ENCODE measurements around the gene DYRK1B.
"Not testable (repeated sequence)": the region's sequence is repeated elsewhere in the genome, so short reads cannot be mapped to it uniquely, and the experiment has no call there.

DYRK1B gene

DNA sequence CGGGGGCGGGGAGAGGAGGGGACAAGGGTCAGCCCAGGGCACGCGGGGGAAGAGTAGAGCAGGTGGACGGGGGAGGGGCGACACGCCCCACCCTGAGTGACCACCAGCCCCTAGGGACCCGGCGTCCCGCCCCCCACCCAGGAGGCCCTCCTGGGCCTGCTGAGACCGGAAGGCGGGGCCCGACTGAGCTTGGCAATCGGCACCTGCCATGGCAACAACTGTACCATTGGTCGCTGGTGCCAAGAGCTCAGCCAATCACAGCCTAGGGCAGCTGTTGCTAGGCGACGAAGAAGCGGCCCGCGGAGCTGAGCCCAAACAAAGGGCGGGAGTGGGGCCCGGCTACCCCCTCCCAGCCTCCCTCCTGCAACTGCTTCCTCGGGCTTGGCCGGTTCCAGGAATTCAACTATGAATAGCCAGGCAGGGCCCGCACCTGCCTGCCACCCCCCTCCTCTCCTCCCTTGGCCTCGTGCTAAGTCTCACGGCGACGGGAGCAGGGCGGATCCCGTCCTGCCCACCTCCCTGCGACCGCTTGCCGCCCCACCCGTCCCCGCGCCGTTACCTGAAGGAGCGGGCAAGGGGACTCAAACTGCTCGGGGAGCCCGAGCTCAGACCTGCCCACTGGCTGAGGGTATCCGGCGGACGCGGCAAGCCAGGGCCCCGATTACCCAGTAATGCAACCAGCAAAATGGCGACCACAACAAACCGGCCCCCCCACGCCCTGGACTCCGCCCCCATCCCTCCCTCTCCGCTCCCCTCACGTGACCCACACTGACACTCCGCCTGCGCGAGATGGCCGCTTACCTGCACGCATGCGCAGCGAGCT lies at the start of gene DYRK1B:
Gene DYRK1B (minus strand): TSS at position 699 of the 823 bp plus-strand sequence. CDS start 2,295 bp downstream, outside the sequence.
- no peaks in the 10 kb centered on the region for H3K27me3 ChIP-seq (ENCODE audit: control insufficient read depth, insufficient read depth, low read length)
- H3K27ac ChIP-seq, result peak within 1 kb of the TSS; percentile 97
- no peaks in the 10 kb centered on the region for H3K36me3 ChIP-seq (ENCODE audit: control insufficient read depth, insufficient read depth, low read length)
- peak within 1 kb of the TSS; percentile 99 for H3K4me3 ChIP-seq (ENCODE audit: low read depth, low read length)
- H3K9me3 ChIP-seq (ENCODE audit: control insufficient read depth, low read length), result no peaks in the 10 kb centered on the region
- H3K4me2 ChIP-seq (ENCODE audit: low read length), result peak within 1 kb of the TSS; percentile 97
- peaks cover 11% of the 10 kb centered on the region for H3K4me1 ChIP-seq
- TF ChIP-seq, protein P1, sequence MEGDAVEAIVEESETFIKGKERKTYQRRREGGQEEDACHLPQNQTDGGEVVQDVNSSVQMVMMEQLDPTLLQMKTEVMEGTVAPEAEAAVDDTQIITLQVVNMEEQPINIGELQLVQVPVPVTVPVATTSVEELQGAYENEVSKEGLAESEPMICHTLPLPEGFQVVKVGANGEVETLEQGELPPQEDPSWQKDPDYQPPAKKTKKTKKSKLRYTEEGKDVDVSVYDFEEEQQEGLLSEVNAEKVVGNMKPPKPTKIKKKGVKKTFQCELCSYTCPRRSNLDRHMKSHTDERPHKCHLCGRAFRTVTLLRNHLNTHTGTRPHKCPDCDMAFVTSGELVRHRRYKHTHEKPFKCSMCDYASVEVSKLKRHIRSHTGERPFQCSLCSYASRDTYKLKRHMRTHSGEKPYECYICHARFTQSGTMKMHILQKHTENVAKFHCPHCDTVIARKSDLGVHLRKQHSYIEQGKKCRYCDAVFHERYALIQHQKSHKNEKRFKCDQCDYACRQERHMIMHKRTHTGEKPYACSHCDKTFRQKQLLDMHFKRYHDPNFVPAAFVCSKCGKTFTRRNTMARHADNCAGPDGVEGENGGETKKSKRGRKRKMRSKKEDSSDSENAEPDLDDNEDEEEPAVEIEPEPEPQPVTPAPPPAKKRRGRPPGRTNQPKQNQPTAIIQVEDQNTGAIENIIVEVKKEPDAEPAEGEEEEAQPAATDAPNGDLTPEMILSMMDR (IDR thresholded peaks at IDR 0.05), result no peak
- peak within 1 kb of the TSS; percentile 90 for H3K9ac ChIP-seq
- peaks cover 22% of the 10 kb centered on the region for H3K79me2 ChIP-seq
- H2AFZ ChIP-seq, result peak within 1 kb of the TSS; percentile 89

DNA sequence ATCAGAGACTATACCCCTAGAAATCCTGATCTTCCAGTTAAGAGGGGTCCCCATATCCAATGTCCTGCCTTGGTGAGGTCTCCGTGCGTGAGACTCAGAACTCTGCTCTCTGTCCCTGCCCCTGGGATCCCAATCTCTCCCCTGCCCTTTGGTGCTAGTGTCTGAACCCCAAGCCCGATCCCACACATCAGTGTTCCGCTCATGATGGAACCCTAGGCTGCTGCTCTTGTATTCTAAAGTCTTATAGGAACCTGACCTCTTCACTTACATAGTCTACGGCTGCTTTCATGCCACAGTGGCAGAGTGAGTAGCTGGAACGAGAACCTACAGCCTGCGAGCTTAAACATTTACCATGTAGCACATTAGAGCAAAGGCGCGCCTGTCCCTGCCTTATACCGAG lies 48.7 kb upstream of the DYRK1B start:
- H3K4me1 ChIP-seq; H3K4me2 ChIP-seq (ENCODE audit: low read length); H3K79me2 ChIP-seq; H3K9me3 ChIP-seq (ENCODE audit: control insufficient read depth, low read length); H3K27me3 ChIP-seq (ENCODE audit: control insufficient read depth, insufficient read depth, low read length); H3K9ac ChIP-seq; H2AFZ ChIP-seq; H3K4me3 ChIP-seq (ENCODE audit: low read depth, low read length); H3K27ac ChIP-seq; H3K36me3 ChIP-seq (ENCODE audit: control insufficient read depth, insufficient read depth, low read length): not testable (repeated sequence)

DNA sequence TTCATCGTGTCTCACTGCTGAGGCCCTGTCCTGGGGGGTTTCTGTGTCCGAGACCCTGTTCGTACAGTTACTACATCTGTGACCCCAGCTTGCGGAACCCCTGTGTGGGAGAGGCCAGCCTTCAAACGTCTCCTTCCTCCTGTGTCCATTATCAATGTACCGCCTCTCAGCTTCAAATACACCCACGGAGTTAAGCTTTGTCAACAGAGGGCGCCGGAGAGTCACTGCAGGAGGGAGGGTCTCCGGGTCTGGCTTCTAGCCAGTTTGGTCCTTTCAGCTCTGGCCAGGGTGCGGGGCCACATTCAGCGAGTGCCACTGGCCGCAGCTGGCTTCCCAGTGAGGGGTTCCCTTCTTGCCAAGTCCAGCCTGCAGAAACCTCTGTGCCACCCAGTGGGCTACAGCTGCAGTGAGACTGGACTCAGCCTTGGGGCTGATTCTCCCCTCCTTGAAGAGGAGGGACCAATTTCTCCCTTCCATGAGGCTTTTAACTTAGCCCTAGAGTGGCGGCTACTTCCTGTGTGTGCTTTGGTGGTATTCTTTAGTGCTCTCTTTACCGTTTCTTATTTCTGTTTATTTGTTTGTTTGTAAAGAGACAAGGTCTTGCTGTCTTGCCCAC lies 47.6 kb upstream of the DYRK1B start:
- H3K4me2 ChIP-seq (ENCODE audit: low read length); H3K27ac ChIP-seq; H3K4me1 ChIP-seq; H3K4me3 ChIP-seq (ENCODE audit: low read depth, low read length); H3K9ac ChIP-seq; H2AFZ ChIP-seq; H3K79me2 ChIP-seq; H3K36me3 ChIP-seq (ENCODE audit: control insufficient read depth, insufficient read depth, low read length); H3K27me3 ChIP-seq (ENCODE audit: control insufficient read depth, insufficient read depth, low read length); H3K9me3 ChIP-seq (ENCODE audit: control insufficient read depth, low read length): not testable (repeated sequence)

DNA sequence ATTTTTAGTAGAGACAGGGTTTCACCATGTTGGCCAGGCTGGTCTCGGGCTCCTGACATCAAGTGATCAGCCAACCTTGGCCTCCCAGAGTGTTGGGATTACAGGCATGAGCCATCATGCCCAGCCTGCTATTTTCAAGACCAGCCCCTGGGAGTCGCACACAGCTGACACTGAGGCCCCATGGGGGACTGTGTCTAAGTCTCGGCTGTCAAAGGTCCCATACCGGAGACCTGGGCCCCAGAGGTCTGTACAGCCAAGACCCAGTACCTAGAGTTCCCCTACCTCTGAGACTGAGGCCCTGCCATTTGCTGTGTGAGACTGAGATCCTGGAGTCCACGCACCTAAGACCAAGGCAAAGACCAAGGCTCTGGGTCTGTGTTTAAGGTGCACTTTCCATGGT lies 46.3 kb upstream of the DYRK1B start:
- H3K4me2 ChIP-seq (ENCODE audit: low read length); H3K9ac ChIP-seq: not testable (repeated sequence)

DNA sequence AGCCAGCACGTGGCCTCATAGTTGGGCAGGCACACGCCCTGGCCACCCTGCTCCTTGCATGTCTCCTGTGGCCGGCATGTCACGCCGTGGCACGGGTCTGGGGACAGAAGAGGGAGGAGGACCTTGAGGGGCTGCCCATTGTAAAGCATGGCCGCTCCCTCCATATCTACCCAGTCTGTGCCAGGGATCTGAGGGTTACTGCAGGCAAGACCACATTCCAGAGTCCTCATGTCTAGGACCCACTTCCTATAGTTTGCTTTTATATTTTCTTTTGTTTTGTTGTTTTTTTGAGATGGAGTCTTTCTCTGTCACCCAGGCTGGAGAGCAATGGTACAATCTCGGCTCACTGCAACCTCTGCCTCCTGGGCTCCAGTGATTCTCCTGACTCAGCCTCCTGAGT lies 45.8 kb upstream of the DYRK1B start:
- not testable (repeated sequence) for H3K9ac ChIP-seq; H3K4me2 ChIP-seq (ENCODE audit: low read length); H2AFZ ChIP-seq; H3K27ac ChIP-seq; H3K4me1 ChIP-seq; H3K4me3 ChIP-seq (ENCODE audit: low read depth, low read length); H3K27me3 ChIP-seq (ENCODE audit: control insufficient read depth, insufficient read depth, low read length); H3K79me2 ChIP-seq; H3K36me3 ChIP-seq (ENCODE audit: control insufficient read depth, insufficient read depth, low read length); H3K9me3 ChIP-seq (ENCODE audit: control insufficient read depth, low read length)

More for the DNA sequence above, 46.3 kb upstream of the DYRK1B start:
- H3K9me3 ChIP-seq (ENCODE audit: control insufficient read depth, low read length); H3K27ac ChIP-seq; H3K4me3 ChIP-seq (ENCODE audit: low read depth, low read length); H2AFZ ChIP-seq; H3K27me3 ChIP-seq (ENCODE audit: control insufficient read depth, insufficient read depth, low read length); H3K79me2 ChIP-seq; H3K36me3 ChIP-seq (ENCODE audit: control insufficient read depth, insufficient read depth, low read length); H3K4me1 ChIP-seq: not testable (repeated sequence)

DNA sequence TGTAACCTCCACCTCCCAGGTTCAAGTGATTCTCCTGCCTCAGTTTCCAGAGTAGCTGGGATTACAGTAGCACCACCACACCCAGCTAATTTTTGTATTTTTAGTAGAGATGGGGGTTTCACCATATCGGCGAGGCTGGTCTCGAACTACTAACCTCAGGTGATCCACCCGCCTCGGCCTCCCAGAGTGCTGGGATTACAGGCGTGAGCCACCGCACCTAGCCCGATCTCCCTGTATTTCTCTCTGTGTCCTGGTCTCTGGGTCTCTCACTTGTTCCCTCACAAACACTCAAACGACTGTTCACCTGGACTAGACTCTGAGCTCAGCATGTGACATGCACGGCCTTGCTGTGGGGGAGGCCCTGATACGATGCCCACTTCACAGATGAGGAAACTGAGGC lies 44.9 kb upstream of the DYRK1B start:
- H3K9me3 ChIP-seq (ENCODE audit: control insufficient read depth, low read length); H3K4me3 ChIP-seq (ENCODE audit: low read depth, low read length); H3K9ac ChIP-seq; H3K27ac ChIP-seq; H3K4me1 ChIP-seq; H3K79me2 ChIP-seq; H2AFZ ChIP-seq; H3K36me3 ChIP-seq (ENCODE audit: control insufficient read depth, insufficient read depth, low read length); H3K4me2 ChIP-seq (ENCODE audit: low read length); H3K27me3 ChIP-seq (ENCODE audit: control insufficient read depth, insufficient read depth, low read length): not testable (repeated sequence)

DNA sequence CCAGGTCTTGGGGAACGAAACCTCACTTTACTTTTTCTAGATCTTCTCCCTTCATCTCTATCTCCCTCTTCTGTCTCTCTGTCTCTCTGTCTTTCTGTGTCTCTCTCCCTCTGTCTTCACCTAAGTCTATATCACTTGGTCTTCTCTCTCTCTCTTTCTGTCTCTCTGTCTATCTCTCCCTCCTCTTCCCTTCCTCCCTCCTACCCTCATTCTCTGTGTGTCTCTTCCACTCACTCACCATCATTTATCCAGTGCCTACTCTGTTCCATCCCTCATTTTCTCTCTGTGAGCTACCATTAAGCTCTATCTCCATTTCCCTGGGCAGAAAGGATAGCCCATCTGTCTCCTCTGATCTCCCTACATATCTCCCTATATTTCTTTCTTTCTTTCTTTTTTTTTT lies 44.4 kb upstream of the DYRK1B start:
- no peaks in the 10 kb centered on the region for H3K4me1 ChIP-seq
- no peaks in the 10 kb centered on the region for H3K36me3 ChIP-seq (ENCODE audit: control insufficient read depth, insufficient read depth, low read length)
- TF ChIP-seq, protein P1 (IDR thresholded peaks at IDR 0.05), result no peak
- H2AFZ ChIP-seq, result no peak overlapping the region
- no peaks in the 10 kb centered on the region for H3K79me2 ChIP-seq
- H3K9me3 ChIP-seq (ENCODE audit: control insufficient read depth, low read length), result no peaks in the 10 kb centered on the region
- H3K4me3 ChIP-seq (ENCODE audit: low read depth, low read length), result no peak overlapping the region
- no peaks in the 10 kb centered on the region for H3K27me3 ChIP-seq (ENCODE audit: control insufficient read depth, insufficient read depth, low read length)
- no peak overlapping the region for H3K9ac ChIP-seq
- H3K4me2 ChIP-seq (ENCODE audit: low read length), result no peak overlapping the region
- H3K27ac ChIP-seq, result no peak overlapping the region

DNA sequence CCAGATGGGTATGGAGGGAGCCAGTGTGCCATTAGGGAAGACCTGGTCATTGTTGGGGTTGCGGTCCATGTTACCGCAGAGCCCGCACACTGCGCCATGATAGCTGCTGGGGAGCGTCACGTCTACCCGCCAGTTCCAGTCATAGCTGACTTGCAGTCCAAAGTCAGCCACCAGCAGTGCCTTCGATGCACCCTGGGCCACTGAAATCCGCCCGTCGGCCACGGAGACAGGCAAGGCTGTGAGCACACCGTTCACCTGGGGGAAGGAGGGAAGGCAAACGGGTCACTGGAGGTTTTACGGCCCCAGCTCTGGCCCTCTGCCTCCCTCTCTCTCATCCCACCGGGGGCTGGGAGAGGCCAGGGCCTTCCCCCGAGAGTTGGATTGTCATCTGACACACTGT lies 44.0 kb upstream of the DYRK1B start:
- H3K4me1 ChIP-seq; H3K27me3 ChIP-seq (ENCODE audit: control insufficient read depth, insufficient read depth, low read length); H3K27ac ChIP-seq; H3K36me3 ChIP-seq (ENCODE audit: control insufficient read depth, insufficient read depth, low read length); H3K79me2 ChIP-seq; H3K9me3 ChIP-seq (ENCODE audit: control insufficient read depth, low read length); H3K4me2 ChIP-seq (ENCODE audit: low read length); H3K4me3 ChIP-seq (ENCODE audit: low read depth, low read length); H3K9ac ChIP-seq; H2AFZ ChIP-seq: not testable (repeated sequence)

DNA sequence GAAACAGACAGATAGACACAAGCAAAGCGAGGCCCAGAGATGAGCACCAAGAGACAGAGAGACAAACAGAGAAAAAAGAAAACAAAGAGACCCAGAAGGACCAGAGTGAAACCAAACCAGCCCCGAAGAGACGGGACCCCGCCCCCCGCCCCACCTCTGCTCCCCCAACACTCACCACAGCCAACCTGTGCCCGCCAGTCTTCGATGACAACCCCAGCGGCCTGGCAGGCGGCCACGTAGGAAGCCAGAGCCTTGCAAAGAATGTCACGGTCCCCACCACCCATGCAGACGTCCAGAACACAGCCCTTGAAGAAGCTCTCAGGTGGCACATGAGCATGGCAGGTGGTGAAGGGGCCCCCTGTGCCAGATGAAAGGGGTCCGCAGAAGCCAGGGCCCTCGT lies 43.5 kb upstream of the DYRK1B start:
- not testable (repeated sequence) for H3K4me1 ChIP-seq; H3K27ac ChIP-seq; H2AFZ ChIP-seq; H3K27me3 ChIP-seq (ENCODE audit: control insufficient read depth, insufficient read depth, low read length); H3K9me3 ChIP-seq (ENCODE audit: control insufficient read depth, low read length); H3K4me2 ChIP-seq (ENCODE audit: low read length); H3K79me2 ChIP-seq; H3K36me3 ChIP-seq (ENCODE audit: control insufficient read depth, insufficient read depth, low read length); H3K9ac ChIP-seq; H3K4me3 ChIP-seq (ENCODE audit: low read depth, low read length)

Measured in parathyroid adenoma (tissue), 2 donors.